ENCODE data around the gene CEP120.

CEP120 gene

GRCh38 chr5:123297866-123298265 lies 125.3 kb downstream of the CEP120 start:
- DNase-seq: no peak

GRCh38 chr5:123297198-123297831 lies 125.9 kb downstream of the CEP120 start:
- no peak for DNase-seq
